ENCODE data around the gene STAT6.
"Not testable (repeated sequence)": the region's sequence is repeated elsewhere in the genome, so short reads cannot be mapped to it uniquely, and the experiment has no call there.

Gene STAT6

GRCh38 chr12:57126561-57126960 is 15.4 kb upstream of the STAT6 start:
- no peak for FAIRE-seq

- no peak for FAIRE-seq
These were observed 14.9 kb upstream of the STAT6 start for GRCh38 chr12:57126061-57126460.

DNA sequence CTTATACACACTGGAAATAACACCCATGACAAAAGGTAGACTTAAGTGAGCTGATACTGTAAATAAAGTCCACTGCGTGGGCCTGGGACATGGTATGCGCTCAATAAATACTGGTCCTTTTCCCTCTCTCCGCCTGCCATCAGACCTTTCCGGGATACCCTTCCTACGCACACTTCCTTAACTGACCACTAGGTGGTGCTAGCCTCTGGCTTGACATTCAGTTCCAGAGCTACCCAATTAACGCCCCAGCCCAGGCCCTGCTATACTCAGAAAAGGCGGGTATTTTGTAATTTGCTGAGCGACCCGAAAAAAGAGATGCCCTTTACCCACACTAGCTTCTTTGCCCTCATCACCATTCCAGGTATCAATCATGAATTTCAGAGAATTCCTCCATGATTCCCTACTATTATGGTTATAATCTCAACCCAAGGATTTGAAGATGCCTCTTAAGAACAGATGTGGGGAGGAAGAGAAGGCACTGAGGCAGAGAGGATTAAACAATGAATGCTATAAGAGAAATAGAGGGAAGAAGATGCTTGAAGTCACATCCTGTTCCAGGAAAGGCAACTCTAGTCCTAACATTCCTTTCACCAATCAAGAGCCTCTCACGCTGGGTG is 13.2 kb upstream of the STAT6 start:
- FAIRE-seq, result no peak

DNA sequence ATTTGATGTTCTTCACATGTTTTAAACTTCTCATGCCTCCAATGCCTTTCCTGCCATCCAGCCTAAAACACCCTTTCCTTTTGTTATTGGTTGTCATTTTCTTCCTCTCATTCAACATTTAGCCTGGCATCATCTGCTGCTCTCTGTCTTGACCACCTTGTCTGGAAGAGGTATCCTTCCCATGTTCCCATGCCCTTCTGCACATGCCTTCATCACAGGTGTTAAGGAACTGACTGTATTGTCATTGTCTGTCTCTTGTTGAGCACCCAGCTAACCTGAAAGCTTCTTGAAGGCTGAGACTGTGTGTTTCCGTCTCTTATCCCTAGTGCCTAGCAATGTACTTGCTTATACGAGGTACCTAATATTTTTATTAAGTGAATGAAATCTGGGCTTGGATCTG is 12.7 kb upstream of the STAT6 start:
- no peak for FAIRE-seq

- FAIRE-seq, result not testable (repeated sequence)
These were observed 9.6 kb upstream of the STAT6 start for GRCh38 chr12:57120718-57121117.

- no peak for FAIRE-seq
These were observed 8.3 kb upstream of the STAT6 start for GRCh38 chr12:57119294-57120085.

- FAIRE-seq, result no peak
These were observed 7.6 kb upstream of the STAT6 start for GRCh38 chr12:57118711-57119271.

DNA sequence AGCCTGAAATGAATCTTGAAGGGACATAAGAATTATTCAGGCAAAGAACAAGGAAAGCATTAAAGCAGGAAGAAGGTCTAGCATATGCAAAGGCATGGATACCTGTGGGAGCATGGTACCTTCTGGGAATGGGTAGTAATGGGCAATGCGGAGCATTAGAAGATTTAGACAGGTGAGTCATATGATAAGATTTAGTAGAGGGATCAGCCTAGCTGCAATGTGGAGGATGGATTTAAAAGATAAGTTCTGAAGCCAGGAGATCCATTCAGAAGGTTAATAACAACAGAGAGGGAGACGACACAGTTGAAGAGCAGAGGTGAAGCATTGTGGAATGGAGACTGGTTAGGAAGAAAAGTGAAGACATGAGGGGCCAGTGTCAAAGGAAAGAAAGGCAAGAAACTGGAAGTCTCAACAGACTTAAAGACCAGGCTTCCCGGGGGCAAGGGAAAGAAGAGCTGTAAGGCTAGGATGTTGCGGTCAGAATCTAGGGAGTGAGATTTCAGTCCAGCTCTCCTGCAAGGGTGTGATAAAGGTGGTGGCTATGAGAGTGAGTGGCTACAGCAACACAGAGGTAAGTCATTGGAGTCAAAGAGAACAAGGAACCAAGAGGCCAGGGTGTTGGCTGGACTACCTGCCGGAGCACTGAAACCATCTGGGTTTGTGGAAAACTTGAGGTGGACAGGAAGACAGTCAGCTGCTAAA is 5.6 kb upstream of the STAT6 start:
- no peak for FAIRE-seq

- no peak for FAIRE-seq
These were observed 1.5 kb upstream of the STAT6 start for GRCh38 chr12:57112492-57113294.

DNA sequence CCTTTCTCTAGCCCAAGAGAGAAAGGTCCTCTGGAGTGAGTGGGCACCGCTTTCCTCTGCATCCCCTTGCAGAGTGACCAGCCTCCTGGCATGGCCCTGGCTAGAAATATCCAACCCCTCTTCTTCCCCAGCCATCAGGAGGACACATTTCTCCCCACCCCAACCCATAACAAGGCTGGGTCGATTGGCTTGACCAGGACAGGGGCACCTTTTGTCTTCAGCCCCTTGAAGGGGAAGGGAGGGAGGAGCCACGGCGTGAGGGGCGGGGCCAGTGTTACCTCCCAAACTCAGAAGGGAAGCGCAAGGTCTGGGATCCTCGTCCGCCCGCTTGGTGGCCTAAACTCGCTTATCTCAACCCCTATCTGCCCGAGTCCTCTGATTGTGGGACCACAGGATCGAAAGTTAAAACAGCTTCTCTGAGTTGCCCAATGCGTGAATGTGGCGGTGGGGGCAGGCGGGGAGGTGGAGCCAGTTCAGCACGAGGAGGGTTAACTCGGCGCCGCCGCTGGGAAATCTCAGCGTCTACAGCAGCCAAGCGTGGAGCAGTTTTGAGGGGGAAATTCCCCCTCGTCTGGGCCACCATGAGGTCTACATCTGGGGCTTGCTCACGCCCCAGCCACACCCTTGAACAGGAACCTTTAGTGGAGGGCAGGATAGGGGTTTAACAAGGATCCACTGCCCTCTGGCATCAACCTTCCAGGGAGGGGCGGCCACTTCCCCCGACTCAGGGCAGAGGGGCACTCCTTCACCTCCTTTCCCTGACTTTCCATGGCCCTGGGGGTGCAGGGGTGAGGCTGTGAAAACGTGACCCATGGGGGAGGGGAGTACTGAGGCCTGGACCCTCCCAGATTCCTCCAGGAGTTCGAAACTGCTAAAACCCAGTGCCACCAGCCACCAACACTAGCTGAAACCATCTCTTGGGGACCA is 795 bp downstream of the STAT6 start:
- FAIRE-seq, result no peak

DNA sequence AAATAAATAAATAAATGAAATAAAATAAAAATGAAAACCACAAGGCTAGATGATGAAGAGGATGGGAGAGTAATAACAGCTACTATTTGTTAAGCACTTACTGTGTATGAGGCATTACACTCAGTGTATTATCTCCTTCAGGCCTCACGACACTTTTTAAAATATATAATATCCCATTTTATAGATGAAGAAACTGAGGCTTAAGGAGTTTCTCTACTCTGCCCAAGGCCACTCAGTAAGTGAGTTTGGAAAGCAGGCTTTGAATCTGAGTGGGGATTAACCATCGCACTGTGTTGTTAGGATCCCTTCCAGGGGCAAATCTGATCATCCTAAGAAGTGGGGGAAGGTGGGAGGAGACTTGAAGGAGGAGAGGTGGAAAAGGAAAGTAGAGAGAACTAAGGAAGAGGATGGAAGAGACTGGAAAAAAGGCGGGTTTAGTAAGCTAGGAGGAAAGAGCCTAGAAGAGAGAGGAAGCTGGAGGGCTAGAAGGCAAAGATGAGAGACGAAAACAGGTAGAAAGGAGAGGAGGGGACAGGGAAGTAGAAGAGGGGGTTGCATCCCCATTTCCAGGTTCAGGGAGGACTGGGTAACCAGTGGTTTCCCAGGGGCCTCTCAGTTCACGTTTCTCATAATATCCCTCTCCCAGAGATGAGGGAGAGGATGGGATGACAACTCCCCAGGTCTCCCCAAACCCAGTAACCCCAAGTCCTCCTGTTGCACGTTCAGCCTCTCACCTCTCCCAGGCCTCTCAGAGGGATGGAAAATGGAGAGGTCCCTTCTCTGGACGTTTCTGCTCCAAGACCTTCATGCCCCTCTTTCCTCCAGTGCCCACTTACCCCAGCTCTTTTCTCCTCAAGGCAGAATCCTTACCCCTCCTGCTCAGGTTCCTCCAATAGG is 1.7 kb downstream of the STAT6 start:
- no peak for FAIRE-seq

DNA sequence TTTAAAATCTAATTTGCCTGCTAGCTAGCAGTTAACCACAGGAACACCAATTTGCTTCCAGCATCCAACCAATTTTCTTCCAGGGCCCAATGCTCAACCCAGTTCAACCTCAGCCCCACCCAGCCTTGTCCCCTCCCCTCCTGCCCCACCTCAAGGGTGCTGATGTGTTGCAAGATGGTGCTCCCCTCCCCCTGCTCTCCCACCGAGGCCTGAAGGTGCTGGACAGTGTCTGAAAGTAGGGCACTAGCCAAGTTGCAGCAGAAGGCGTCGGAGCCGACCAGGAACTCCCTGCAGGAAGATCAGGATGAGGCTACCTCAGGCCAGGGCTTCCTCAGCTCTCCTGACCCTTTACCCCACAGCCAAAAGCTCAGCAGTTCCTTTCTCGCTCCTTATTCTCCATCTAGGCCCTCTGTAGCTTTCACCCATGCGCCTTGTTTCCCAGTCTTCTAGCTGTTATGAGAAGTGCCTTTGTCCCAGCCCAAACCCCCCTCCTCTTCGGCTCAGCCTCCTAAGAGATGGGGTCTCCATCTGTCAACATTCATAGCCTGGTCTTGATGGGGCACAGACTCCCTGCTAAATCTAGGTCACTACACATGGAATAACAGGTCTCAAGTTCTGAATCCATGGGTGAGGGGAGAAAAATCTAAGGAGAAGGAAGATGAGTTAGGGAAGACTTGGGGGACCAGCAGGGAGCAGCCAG is 3.6 kb downstream of the STAT6 start:
- FAIRE-seq, result no peak

DNA sequence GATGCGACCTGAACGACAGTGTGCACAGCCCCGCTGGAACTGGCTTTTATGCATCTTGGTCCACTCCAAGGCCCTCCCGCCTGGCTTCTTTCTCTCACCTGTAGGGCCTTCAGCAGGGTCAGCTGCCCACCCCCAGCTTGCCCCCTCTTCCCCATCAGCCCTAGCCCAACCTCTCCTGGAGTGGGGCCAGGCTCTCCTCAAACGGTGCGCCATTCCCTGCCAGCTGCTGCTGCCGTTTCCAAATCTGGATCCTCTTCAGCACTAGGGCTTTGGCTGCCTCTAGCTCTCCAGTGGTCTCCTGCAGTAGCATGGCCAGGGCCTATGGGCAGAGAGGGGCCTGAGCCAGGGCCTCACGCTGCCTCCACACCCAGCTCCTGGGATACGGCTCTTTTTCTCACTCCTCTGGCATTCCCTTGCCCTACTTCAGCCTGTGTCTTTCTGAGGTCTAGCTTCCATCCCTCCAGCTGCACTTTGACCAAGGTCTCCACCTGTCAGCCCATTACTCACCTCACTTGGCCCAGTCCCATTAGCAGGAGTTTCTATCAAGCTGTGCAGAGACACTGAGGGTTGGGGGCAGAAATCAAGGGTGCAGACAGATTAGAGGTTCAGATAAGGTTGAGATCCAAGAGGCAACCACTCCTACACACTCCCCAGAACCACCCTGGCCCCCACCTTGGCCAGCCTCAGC is 5.0 kb downstream of the STAT6 start:
- no peak for FAIRE-seq

GRCh38 chr12:57105011-57105753 is 6.0 kb downstream of the STAT6 start:
- no peak for FAIRE-seq

DNA sequence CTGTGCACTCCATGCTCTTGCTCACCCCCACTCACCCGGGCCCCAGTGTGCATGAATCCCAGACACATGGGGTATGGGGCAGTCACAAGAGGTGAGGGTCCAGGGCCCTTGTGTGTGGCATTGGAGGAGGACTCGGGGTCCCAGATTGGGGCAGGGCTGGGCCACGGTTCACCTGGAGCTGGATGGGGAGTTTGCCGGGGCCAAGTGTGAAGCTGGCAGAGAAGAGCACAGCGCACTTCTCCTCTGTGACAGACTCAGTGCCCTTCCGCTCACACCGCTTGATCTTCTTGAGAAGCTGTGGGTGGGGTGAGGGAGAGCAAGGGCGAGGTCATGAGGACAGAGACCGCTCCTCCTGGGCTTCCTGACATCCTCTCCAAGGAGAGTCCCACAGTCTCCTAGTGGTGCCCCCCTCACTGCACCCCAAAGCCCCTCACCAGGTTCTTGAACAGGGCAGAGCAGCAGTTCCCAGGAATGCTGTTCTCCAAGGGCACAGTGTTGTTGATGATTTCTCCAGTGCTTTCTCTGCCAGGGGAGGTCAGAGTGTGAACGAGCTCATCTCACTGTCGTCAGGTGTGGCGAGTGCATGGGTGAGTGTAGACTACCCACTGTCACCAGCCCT is 6.8 kb downstream of the STAT6 start:
- FAIRE-seq, result no peak

DNA sequence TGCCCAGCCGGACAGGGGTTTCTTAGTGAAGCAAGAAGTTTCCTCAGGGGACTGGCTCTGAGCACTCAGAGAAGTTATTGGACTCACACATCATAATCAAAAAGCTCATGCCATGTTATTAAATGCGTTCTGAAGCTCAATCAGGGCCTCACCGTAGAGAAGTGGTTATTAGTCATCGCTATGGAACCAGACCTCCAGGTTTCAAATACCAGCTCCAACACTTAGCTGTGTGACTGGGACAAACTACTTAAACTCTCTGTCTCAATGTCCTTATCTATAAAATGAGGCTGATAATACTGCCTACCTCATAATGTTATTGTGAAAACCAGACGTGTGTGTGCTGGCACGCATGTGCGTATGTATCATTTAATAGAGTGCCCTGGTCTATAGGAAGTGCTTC is 7.3 kb downstream of the STAT6 start:
- no peak for FAIRE-seq

GRCh38 chr12:57101892-57102695 is 9.1 kb downstream of the STAT6 start:
- FAIRE-seq, result no peak
